Muscle of arm (tissue), 12 donors: Measurements from ENCODE around the gene C10orf88. TPM values are rescaled to one million over a fixed set of nuclear protein-coding genes. Genes with fewer than 3 reads are reported as not detected.

ENCODE experiments used
- polyA plus RNA-seq, 12 donors: library from polyadenylated mRNA; unstranded; fragments of 120-200 nt; gene quantifications; one replicate each; pipeline ENCODE4 v1.2.1, GENCODE V29; 2013; ENCODE audit not compliant: insufficient read length in 12 of 12

Gene C10orf88
- polyA plus RNA-seq, 12 donors, result 10.6 to 19.6 (median 14.5) TPM; not detected in 1

Other genes starting within 250 kb of the C10orf88 start
- gene CUZD1, start 108.4 kb downstream of the C10orf88 start, polyA plus RNA-seq, result 1 to 10 TPM in 9 of 12 donors, under 1 TPM in 1, not detected in 2; 0.82 to 2.0 (median 1.3) TPM
- gene FAM24B, start 74.6 kb downstream of the C10orf88 start, polyA plus RNA-seq, result 1 to 10 TPM in 10 of 12 donors, not detected in 2; 1.7 to 7.9 (median 3.6) TPM
- not detected for gene FAM24A, start 43.6 kb downstream of the C10orf88 start, polyA plus RNA-seq
- 10 to 100 TPM in 1 of 12 donors, 1 to 10 TPM in 10, not detected in 1; 3.3 to 10.4 (median 5.4) TPM for gene PSTK, start 26.2 kb upstream of the C10orf88 start, polyA plus RNA-seq
- 10 to 100 TPM in 10 of 12 donors, 1 to 10 TPM in 1, not detected in 1; 8.9 to 22.5 (median 16.6) TPM for gene IKZF5, start 54.6 kb upstream of the C10orf88 start, polyA plus RNA-seq
- 10 to 100 TPM in 10 of 12 donors, 1 to 10 TPM in 1, not detected in 1; 9.4 to 18.1 (median 14.9) TPM for gene ACADSB, start 54.8 kb upstream of the C10orf88 start, polyA plus RNA-seq
- gene HMX3, start 181.7 kb upstream of the C10orf88 start, polyA plus RNA-seq, result not detected
- gene HMX2, start 193.9 kb upstream of the C10orf88 start, polyA plus RNA-seq, result not detected
- gene BUB3, start 200.2 kb upstream of the C10orf88 start, polyA plus RNA-seq, result 10 to 100 TPM in 11 of 12 donors, not detected in 1; 17.7 to 75.3 (median 64.9) TPM